H1 (cell line): ENCODE measurements around the gene RBP3. TPM values are rescaled to one million over a fixed set of nuclear protein-coding genes. Genes with fewer than 3 reads are reported as not detected.

Source experiments
- CTCF ChIA-PET: fragments of 300-600 bp; sonication (Branson Sonifier 250); formaldehyde crosslinking; loops from one replicate; lab custom pipeline; 2021; ENCODE audit not compliant: partially characterized antibody; lab: Charles Lee
- POLR2A ChIA-PET: fragments of 300-600 bp; sonication (Branson Sonifier 250); formaldehyde crosslinking; loops from one replicate; lab custom pipeline; 2021; ENCODE audit warnings: inconsistent platforms; ENCODE audit not compliant: partially characterized antibody; lab: Charles Lee
- DNase-seq, 2 experiments: peaks; one replicate each; pipeline versions ENCODE4 v3.0.0 to v3.0.0-alpha.2; 2010 to 2022; ENCODE audit warnings: low spot score in 2 of 2, low read depth in 1 of 2, mixed read lengths in 1 of 2
- FAIRE-seq: peaks from 2 replicates; lab custom pipeline; 2011; peaks lifted over from hg19 to GRCh38; lab: Jason Lieb, UNC
- H2AFZ ChIP-seq: 2 replicates; pipeline ENCODE4 v1.8.1; 2012; ENCODE audit warnings: low read length, inconsistent platforms
- H2AK5ac ChIP-seq: 2 replicates; pipeline ENCODE4 v1.6.1; 2013; ENCODE audit warnings: low read depth, low read length
- H2BK120ac ChIP-seq: replicated peaks from 2 replicates; pipeline ENCODE3; 2013; ENCODE audit warnings: low read depth, low read length, inconsistent platforms
- H2BK12ac ChIP-seq: 2 replicates; pipeline ENCODE4 v1.6.1; 2013; ENCODE audit warnings: low read depth, low read length
- H2BK15ac ChIP-seq: 2 replicates; pipeline ENCODE4 v1.6.1; 2013; ENCODE audit warnings: low read length
- H2BK20ac ChIP-seq: 2 replicates; pipeline ENCODE4 v1.6.1; 2013; ENCODE audit warnings: low read length
- H2BK5ac ChIP-seq: 2 replicates; pipeline ENCODE4 v1.6.1; 2013; ENCODE audit warnings: low read depth, low read length
- H3K14ac ChIP-seq: 2 replicates; pipeline ENCODE4 v1.6.1; 2013; ENCODE audit warnings: inconsistent platforms; ENCODE audit not compliant: insufficient read length
- H3K18ac ChIP-seq: 2 replicates; pipeline ENCODE4 v1.6.1; 2013; ENCODE audit warnings: low read length; ENCODE audit errors: extremely low read depth
- H3K23ac ChIP-seq: 2 replicates; pipeline ENCODE4 v1.6.1; 2013; ENCODE audit warnings: inconsistent platforms; ENCODE audit not compliant: insufficient read length
- H3K23me2 ChIP-seq: 2 replicates; pipeline ENCODE4 v1.6.1; 2013; ENCODE audit warnings: low read depth, low read length
- H3K27ac ChIP-seq: 2 replicates; pipeline ENCODE4 v1.6.1; 2011; ENCODE audit warnings: low read depth, low read length, inconsistent platforms
- H3K27me3 ChIP-seq, 4 experiments: replicated peaks in 1 of 4; 1 replicate in 1 of 4; 2 replicates in 3 of 4; pipeline versions ENCODE4 v1.6.1 to v1.8.1; 2011 to 2013; ENCODE audit warnings: low read length in 3 of 4, mild to moderate bottlenecking in 3 of 4, inconsistent platforms in 2 of 4, mixed read lengths in 2 of 4, moderate library complexity in 1 of 4; ENCODE audit not compliant: control insufficient read depth in 3 of 4, insufficient read depth in 3 of 4; ENCODE audit errors: extremely low read depth in 1 of 4
- H3K36me3 ChIP-seq, 4 experiments: 2 replicates each; pipeline versions ENCODE4 v1.6.1 to v1.8.1; 2011 to 2013; ENCODE audit warnings: mild to moderate bottlenecking in 4 of 4, low read length in 3 of 4, moderate library complexity in 2 of 4, control low read depth in 1 of 4, inconsistent platforms in 1 of 4; ENCODE audit not compliant: insufficient read depth in 4 of 4, control insufficient read depth in 2 of 4
- H3K4ac ChIP-seq: replicated peaks from 2 replicates; pipeline ENCODE3; 2013; ENCODE audit warnings: low read length, low read depth, mixed read lengths, inconsistent platforms; ENCODE audit not compliant: insufficient read length
- H3K4me1 ChIP-seq, 4 experiments: replicated peaks in 1 of 4; 1 replicate in 1 of 4; 2 replicates in 3 of 4; pipeline versions ENCODE4 v1.6.1 to v1.8.1; 2011 to 2013; ENCODE audit warnings: low read length in 3 of 4, inconsistent platforms in 2 of 4, mixed read lengths in 1 of 4; ENCODE audit not compliant: insufficient read depth in 4 of 4, control insufficient read depth in 3 of 4
- H3K4me2 ChIP-seq, 2 experiments: 2 replicates each; pipeline versions ENCODE4 v1.6.1 to v1.8.1; 2011 to 2013; ENCODE audit warnings: low read depth in 2 of 2, low read length in 2 of 2, control low read depth in 1 of 2, inconsistent platforms in 1 of 2, mild to moderate bottlenecking in 1 of 2; ENCODE audit not compliant: insufficient read depth in 1 of 2
- H3K4me3 ChIP-seq, 4 experiments: fragments of 200-600, 300-600 bp in 1 of 4; sonication (generic), shearing (Covaris generic), sonication (Bioruptor Twin) in 1 of 4; 2 replicates each; pipeline versions ENCODE4 v1.5.1 to v1.8.1; 2011 to 2016; ENCODE audit warnings: low read length in 4 of 4, low read depth in 3 of 4, control low read depth in 2 of 4, inconsistent platforms in 2 of 4, mild to moderate bottlenecking in 2 of 4, mixed read lengths in 1 of 4, moderate library complexity in 1 of 4; ENCODE audit not compliant: insufficient read depth in 2 of 4; ENCODE audit errors: extremely low read depth in 1 of 4
- H3K56ac ChIP-seq: replicated peaks from 2 replicates; pipeline ENCODE3; 2013; ENCODE audit warnings: low read depth, mild to moderate bottlenecking, mixed read lengths, low read length, inconsistent platforms; ENCODE audit not compliant: insufficient read length
- H3K79me1 ChIP-seq: 2 replicates; pipeline ENCODE4 v1.6.1; 2013; ENCODE audit warnings: low read depth, low read length, control low read depth
- H3K79me2 ChIP-seq, 2 experiments: 2 replicates each; pipeline versions ENCODE4 v1.6.1 to v1.8.1; 2012 to 2013; ENCODE audit warnings: low read length in 2 of 2, mild to moderate bottlenecking in 2 of 2, inconsistent platforms in 1 of 2; ENCODE audit not compliant: insufficient read depth in 2 of 2, control insufficient read depth in 1 of 2
- H3K9ac ChIP-seq, 4 experiments: replicated peaks in 1 of 4; 1 replicate in 1 of 4; 2 replicates in 3 of 4; pipeline versions ENCODE4 v1.6.1 to v1.8.1; 2011 to 2013; ENCODE audit warnings: low read depth in 3 of 4, low read length in 3 of 4, control low read depth in 2 of 4, mild to moderate bottlenecking in 2 of 4, moderate library complexity in 2 of 4, inconsistent platforms in 1 of 4; ENCODE audit errors: extremely low read depth in 1 of 4
- H3K9me3 ChIP-seq, 2 experiments: 2 replicates each; pipeline versions ENCODE4 v1.6.1 to v1.8.1; 2012 to 2013; ENCODE audit warnings: mild to moderate bottlenecking in 2 of 2, moderate library complexity in 2 of 2, control low read depth in 1 of 2, inconsistent platforms in 1 of 2, low read depth in 1 of 2, low read length in 1 of 2, mixed read lengths in 1 of 2; ENCODE audit not compliant: insufficient read depth in 2 of 2
- H4K20me1 ChIP-seq, 2 experiments: replicated peaks in 1 of 2; 2 replicates each; pipeline versions ENCODE3 to v1.8.1; 2011 to 2013; ENCODE audit warnings: inconsistent platforms in 2 of 2, low read length in 2 of 2, mild to moderate bottlenecking in 1 of 2; ENCODE audit not compliant: insufficient read depth in 2 of 2, control insufficient read depth in 1 of 2
- H4K5ac ChIP-seq: 2 replicates; pipeline ENCODE4 v1.6.1; 2013; ENCODE audit warnings: low read length, low read depth, mixed read lengths, inconsistent platforms; ENCODE audit not compliant: insufficient read length
- H4K8ac ChIP-seq: 2 replicates; pipeline ENCODE4 v1.8.0; 2013; ENCODE audit warnings: mild to moderate bottlenecking, moderate library complexity, low read length, inconsistent platforms; ENCODE audit not compliant: insufficient read depth; ENCODE audit errors: extremely low read depth
- H4K91ac ChIP-seq: replicated peaks from 2 replicates; pipeline ENCODE3; 2013; ENCODE audit warnings: low read length, mixed read lengths, inconsistent platforms; ENCODE audit not compliant: insufficient read length
- BACH1 ChIP-seq: IDR thresholded peaks from 2 replicates; pipeline ENCODE4 v1.6.1; 2012; ENCODE audit warnings: low read length, improper control_type of control experiment
- EGR1 ChIP-seq: IDR thresholded peaks from 2 replicates; pipeline ENCODE4 v1.6.1; 2011; ENCODE audit warnings: low read depth, low read length, borderline replicate concordance
- FOSL1 ChIP-seq: IDR thresholded peaks from 2 replicates; pipeline ENCODE4 v1.6.1; 2011; ENCODE audit warnings: mild to moderate bottlenecking, low read depth, low read length, moderate library complexity; ENCODE audit not compliant: insufficient read depth
- NANOG ChIP-seq: IDR thresholded peaks from 2 replicates; pipeline ENCODE4 v1.6.1; 2011; ENCODE audit warnings: low read length, low read depth, mild to moderate bottlenecking, inconsistent platforms; ENCODE audit not compliant: insufficient read depth, poor library complexity, severe bottlenecking
- PHF8 ChIP-seq: fragments of 200-600 bp; sonication (generic); conservative IDR thresholded peaks from 2 replicates; pipeline ENCODE4 v1.7.1; 2012; ENCODE audit warnings: low read depth, mild to moderate bottlenecking, inconsistent platforms, low read length, moderate library complexity
- POU5F1 ChIP-seq: IDR thresholded peaks from 2 replicates; pipeline ENCODE4 v1.6.1; 2011; ENCODE audit warnings: low read depth, mild to moderate bottlenecking, low read length, moderate library complexity
- RBBP5 ChIP-seq: IDR thresholded peaks from 2 replicates; pipeline ENCODE4 v1.7.1; 2012; ENCODE audit warnings: low read depth, mild to moderate bottlenecking, inconsistent platforms, low read length, moderate library complexity, borderline replicate concordance
- SIX5 ChIP-seq: IDR thresholded peaks from 2 replicates; pipeline ENCODE4 v1.6.1; 2011; ENCODE audit warnings: mild to moderate bottlenecking, low read depth, low read length
- TCF12 ChIP-seq: IDR thresholded peaks from 2 replicates; pipeline ENCODE4 v1.6.1; 2011; ENCODE audit warnings: low read depth, mild to moderate bottlenecking, low read length
- WGBS, 2 experiments: shearing (Covaris generic) in 1 of 2; methylation state at CpG; one replicate each; pipeline versions ENCODE4 v1.1.6 to v1.1.7; 2013 to 2015; ENCODE audit warnings: low lambda C conversion rate in 2 of 2, mixed read lengths in 2 of 2, inconsistent platforms in 1 of 2, low coverage in 1 of 2, missing lambda C conversion rate in 1 of 2; ENCODE audit not compliant: insufficient replicate concordance in 2 of 2, insufficient coverage in 1 of 2, insufficient read length in 1 of 2; ENCODE audit errors: extremely low coverage in 1 of 2, missing lambda C conversion rate in 1 of 2; 5-methylcytosine and 5-hydroxymethylcytosine counted together
- polyA plus RNA-seq, 7 experiments: library from polyadenylated mRNA; depleted of rRNA in 3 of 7; stranded (reverse) in 5 of 7; unstranded in 2 of 7; fragments of >200 nt in 5 of 7; fragments of 200-250 nt in 2 of 7; gene quantifications; 1 replicate in 5 of 7; 2 replicates in 1 of 7; 4 replicates in 1 of 7; pipeline versions ENCODE4 v1.2.1 to v1.2.3, GENCODE V29; 2011 to 2013; ENCODE audit warnings: missing spikeins in 2 of 7, mixed read lengths in 2 of 7
- total RNA-seq: library from RNA; stranded (reverse); fragmentation: NEBNext Ultra II Directional; extraction: Animal tissue kit (Norgen Biotek cat#: 25700); gene quantifications from 2 replicates; pipeline ENCODE4 v1.2.1, GENCODE V29; 2021
- TF ChIP-seq, protein P1 (sequence below): IDR thresholded peaks from 2 replicates; pipeline ENCODE4 v1.6.1; 2012; ENCODE audit warnings: low read length, inconsistent platforms
- TF ChIP-seq, protein P2 (sequence below): IDR thresholded peaks from 2 replicates; pipeline ENCODE4 v1.6.1; 2012; ENCODE audit warnings: inconsistent platforms
- TF ChIP-seq, protein P3 (sequence below): IDR thresholded peaks from 2 replicates; pipeline ENCODE4 v1.6.1; 2012; ENCODE audit warnings: inconsistent platforms

Gene RBP3
- total and polyA plus RNA-seq, 2 of the 8 experiments (the other 6 are each of a cell fraction or from before 2014, with no cell fraction given) = not detected

DNA sequence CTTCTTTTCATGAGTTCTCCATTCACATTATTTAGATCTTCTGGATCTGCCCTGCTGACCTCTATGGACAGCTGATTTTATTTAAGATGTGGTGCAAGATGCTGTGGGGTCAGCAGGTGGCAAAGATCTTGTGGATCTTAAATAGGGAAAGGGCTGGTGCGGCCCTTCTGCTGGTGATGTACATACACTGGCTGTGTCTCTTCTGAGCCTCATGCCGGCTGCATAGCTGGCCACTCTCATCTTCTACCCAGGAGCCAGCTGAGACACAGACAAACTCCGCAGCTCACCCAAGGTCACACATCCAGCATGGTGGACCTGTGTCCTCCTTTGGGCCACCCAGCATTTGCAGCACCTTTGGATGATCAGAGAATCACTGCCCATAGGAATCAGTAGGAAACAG is 9.7 kb downstream of the RBP3 start:
- H3K23me2 ChIP-seq = no peaks in the 10 kb centered on the region
- TF ChIP-seq NANOG (no peak), BACH1 (no peak), FOSL1 (no peak), RBBP5 (no peak), PHF8 (no peak), TCF12 (no peak), POU5F1 (no peak), EGR1 (no peak), SIX5 (no peak)
- TF ChIP-seq, protein P1, sequence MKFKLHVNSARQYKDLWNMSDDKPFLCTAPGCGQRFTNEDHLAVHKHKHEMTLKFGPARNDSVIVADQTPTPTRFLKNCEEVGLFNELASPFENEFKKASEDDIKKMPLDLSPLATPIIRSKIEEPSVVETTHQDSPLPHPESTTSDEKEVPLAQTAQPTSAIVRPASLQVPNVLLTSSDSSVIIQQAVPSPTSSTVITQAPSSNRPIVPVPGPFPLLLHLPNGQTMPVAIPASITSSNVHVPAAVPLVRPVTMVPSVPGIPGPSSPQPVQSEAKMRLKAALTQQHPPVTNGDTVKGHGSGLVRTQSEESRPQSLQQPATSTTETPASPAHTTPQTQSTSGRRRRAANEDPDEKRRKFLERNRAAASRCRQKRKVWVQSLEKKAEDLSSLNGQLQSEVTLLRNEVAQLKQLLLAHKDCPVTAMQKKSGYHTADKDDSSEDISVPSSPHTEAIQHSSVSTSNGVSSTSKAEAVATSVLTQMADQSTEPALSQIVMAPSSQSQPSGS = no peak
- TF ChIP-seq, protein P2, sequence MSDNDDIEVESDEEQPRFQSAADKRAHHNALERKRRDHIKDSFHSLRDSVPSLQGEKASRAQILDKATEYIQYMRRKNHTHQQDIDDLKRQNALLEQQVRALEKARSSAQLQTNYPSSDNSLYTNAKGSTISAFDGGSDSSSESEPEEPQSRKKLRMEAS = no peak
- TF ChIP-seq, protein P3, sequence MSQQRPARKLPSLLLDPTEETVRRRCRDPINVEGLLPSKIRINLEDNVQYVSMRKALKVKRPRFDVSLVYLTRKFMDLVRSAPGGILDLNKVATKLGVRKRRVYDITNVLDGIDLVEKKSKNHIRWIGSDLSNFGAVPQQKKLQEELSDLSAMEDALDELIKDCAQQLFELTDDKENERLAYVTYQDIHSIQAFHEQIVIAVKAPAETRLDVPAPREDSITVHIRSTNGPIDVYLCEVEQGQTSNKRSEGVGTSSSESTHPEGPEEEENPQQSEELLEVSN = no peak

More for the DNA sequence above, 9.7 kb downstream of the RBP3 start:
- no peak overlapping the region for H4K91ac ChIP-seq
- H2BK20ac ChIP-seq = no peak overlapping the region
- no peaks in the 10 kb centered on the region for H3K36me3 ChIP-seq
- no peak overlapping the region for H4K5ac ChIP-seq
- DNase-seq = no peak
- H3K27ac ChIP-seq = no peak overlapping the region
- H2BK12ac ChIP-seq = no peak overlapping the region
- no peaks in the 10 kb centered on the region; a peak in 1 of 7 replicates for H3K27me3 ChIP-seq
- H3K14ac ChIP-seq = no peak overlapping the region
- H2AFZ ChIP-seq = no peak overlapping the region
- H3K79me1 ChIP-seq = no peaks in the 10 kb centered on the region
- no peak overlapping the region for H2BK5ac ChIP-seq
- no peak overlapping the region for H3K23ac ChIP-seq
- H3K18ac ChIP-seq = no peak overlapping the region
- no peak overlapping the region for H3K56ac ChIP-seq
- FAIRE-seq = no peak
- H3K79me2 ChIP-seq = no peaks in the 10 kb centered on the region
- no peaks in the 10 kb centered on the region for H3K9me3 ChIP-seq
- WGBS, 2 experiments = 92% methylated on average over 3 of the region's 3 CpGs; no CpG with 5 or more reads in 1 of the 2 experiments
- H2BK15ac ChIP-seq = no peak overlapping the region
- H4K8ac ChIP-seq = no peak overlapping the region
- H3K4ac ChIP-seq = no peak overlapping the region
- CTCF ChIA-PET = interaction anchor here (1.0 to 8.9 kb wide), 5 partner anchors 11 to 262 kb away, joined by 3 to 132 read pairs (median 6); partner anchors contain the start of gene RBP3
- H4K20me1 ChIP-seq = no peaks in the 10 kb centered on the region
- H3K4me2 ChIP-seq = no peak overlapping the region
- H3K9ac ChIP-seq = no peak overlapping the region
- H2AK5ac ChIP-seq = no peak overlapping the region
- no peak overlapping the region for H2BK120ac ChIP-seq
- POLR2A ChIA-PET = no interaction called here
- no peak overlapping the region for H3K4me3 ChIP-seq
- no peaks in the 10 kb centered on the region for H3K4me1 ChIP-seq
